Posterior cingulate gyrus (tissue), 11 donors: ENCODE results near the gene DBF4B.
A peak's percentile ranks its signal among the peaks of the same experiment; 100 is the strongest.

ENCODE experiments used
- DNase-seq, 10 donors: peaks; one replicate each; pipeline versions ENCODE4 v3.0.0 to v3.0.0-alpha.2; 2020 to 2021; ENCODE audit warnings: mixed read lengths in 3 of 10
- intact Hi-C: fragments of 100-400 bp; cut with DNase I; formaldehyde crosslinking; loops from one replicate; pipeline ENCODE4 v1.15.1; 2023

Gene DBF4B

GRCh38 chr17:44774271-44775135 is 66.0 kb downstream of the DBF4B start:
- peak; percentile 82 to 98 (median 94) for DNase-seq
- intact Hi-C loops = loop anchor here (1.0 to 10.0 kb wide), 3 partner anchors 91 to 360 kb away; partner anchors contain the start of genes ACBD4 and PLCD3

GRCh38 chr17:44775136-44775837 is 66.8 kb downstream of the DBF4B start:
- intact Hi-C loops = loop anchor here (10.0 kb wide), 2 partner anchors 250 to 360 kb away; partner anchors contain the start of genes ACBD4 and PLCD3
- DNase-seq = peak in 9 of 10 donors; percentile 90 to 99 (median 97)

DNA sequence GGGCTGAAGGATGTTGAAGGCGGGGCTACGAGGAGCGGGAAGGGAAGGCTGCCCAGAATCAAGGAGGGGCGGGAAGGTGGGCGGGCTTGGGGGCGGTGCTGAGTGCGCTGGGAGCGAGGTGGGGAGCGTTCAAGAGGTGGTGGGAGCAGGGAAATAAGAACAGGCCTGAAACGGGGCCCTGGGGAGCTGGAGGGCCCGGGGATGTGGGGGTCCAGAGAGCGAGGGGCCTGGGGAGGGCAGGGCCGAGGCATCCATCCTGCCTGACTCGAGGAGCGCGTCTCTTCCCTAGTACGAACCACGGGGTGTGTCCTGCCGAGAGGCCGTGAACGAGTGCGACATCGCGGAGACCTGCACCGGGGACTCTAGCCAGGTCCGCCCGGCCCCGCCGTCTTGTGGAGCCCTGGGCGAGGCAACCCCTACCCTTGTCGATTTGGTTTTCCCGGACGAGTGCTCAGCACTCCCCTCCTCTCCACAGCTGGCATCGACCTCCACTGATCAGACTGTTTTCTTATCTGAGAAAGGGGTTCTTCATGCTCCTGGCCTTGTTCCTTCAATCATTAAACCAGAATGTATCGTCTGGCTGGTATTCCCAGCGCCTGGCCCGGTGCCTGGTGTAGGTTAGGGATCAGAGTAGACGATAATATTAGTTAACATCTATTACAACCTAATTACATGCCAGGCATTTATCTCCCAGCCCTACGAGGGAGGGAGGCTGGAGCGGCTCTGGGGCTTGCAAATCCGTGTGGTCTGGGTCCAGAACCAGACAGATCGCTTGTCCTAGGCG is 67.6 kb downstream of the DBF4B start:
- intact Hi-C loops = loop anchor here (10.0 kb wide), 2 partner anchors 249 to 359 kb away; partner anchors contain the start of genes ACBD4 and PLCD3
- DNase-seq = peak in 1 of 10 donors; percentile 94

GRCh38 chr17:44776628-44777393 is 68.3 kb downstream of the DBF4B start:
- no peak for DNase-seq
- intact Hi-C loops = loop anchor here (10.0 kb wide), 2 partner anchors 248 to 358 kb away; partner anchors contain the start of genes ACBD4 and PLCD3

- intact Hi-C loops = loop anchor here (10.0 kb wide), 2 partner anchors 247 to 357 kb away; partner anchors contain the start of genes ACBD4 and PLCD3
- DNase-seq = peak in 2 of 10 donors; percentile 65 to 75
Measured at GRCh38 chr17:44777394-44778348, 69.2 kb downstream of the DBF4B start.

- DNase-seq = peak in 4 of 10 donors; percentile 24 to 77 (median 68)
Measured at GRCh38 chr17:44778656-44779210, 70.3 kb downstream of the DBF4B start.

GRCh38 chr17:44779211-44780025 is 71.0 kb downstream of the DBF4B start:
- DNase-seq = peak; percentile 75 to 98 (median 87)
- intact Hi-C loops = loop anchor here (1.0 to 10.0 kb wide), 3 partner anchors 86 to 355 kb away; partner anchors contain the start of genes ACBD4 and PLCD3

More at GRCh38 chr17:44778656-44779210, 70.3 kb downstream of the DBF4B start:
- intact Hi-C loops = loop anchor here (1.0 to 10.0 kb wide), 3 partner anchors 87 to 356 kb away; partner anchors contain the start of genes ACBD4 and PLCD3

DNA sequence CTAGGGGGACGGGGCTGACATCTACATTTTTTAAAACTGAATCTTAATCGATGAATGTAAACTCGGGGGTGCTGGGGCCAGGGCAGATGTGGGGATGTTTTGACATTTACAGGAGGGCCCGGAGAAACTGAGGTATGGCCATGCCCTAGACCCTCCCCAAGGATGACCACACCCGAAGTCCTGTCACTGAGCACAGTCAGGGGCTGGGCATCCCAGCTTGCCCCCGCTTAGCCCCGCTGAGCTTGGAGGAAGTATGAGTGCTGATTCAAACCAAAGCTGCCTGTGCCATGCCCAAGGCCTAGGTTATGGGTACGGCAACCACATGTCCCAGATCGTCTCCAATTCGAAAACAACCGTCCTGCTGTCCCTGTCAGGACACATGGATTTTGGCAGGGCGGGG is 71.7 kb downstream of the DBF4B start:
- DNase-seq = peak in 4 of 10 donors; percentile 8 to 76 (median 60)
- intact Hi-C loops = no loop called here

- intact Hi-C loops = no loop called here
- DNase-seq = peak in 4 of 10 donors; percentile 11 to 71 (median 61)
Measured at GRCh38 chr17:44780845-44781480, 72.5 kb downstream of the DBF4B start.

DNA sequence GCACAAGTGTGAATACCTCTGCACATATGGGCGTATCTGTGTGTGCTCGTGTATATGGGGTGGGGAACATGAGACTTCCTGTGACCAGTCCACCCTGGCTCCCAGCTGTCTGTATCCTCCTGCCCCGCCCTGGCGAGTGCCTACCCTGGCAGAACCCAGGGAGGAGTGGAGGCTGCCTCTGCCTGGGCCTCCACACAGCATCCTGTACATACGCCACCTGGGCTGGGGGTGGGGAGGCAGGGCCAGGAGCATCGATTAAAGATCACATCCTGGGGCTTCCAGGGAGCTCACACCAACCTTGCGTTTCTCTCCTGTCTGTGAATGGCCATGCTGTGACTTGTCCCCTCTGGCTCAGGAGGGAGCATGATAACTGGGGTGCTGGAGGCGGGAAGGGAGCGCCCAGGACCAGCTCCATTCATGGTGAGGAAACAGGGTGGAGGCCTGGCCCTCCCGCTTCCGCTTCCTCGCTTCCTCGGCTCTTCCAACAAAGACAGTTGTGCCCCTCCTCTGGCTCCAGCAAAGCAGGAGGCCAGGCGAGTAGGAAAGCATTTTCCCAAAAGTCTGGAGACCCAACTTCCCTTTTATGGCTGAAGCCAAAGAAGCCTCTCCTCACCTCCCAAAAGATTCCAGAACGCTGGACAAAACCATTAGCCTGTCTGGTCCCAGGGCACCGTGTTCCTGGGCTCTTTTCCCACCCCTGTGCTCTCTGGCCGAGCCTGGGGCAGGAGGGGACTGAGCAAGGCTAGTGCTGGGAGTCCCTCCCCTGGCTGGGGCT is 73.3 kb downstream of the DBF4B start:
- intact Hi-C loops = no loop called here
- DNase-seq = peak in 4 of 10 donors; percentile 20 to 75 (median 66)

DNA sequence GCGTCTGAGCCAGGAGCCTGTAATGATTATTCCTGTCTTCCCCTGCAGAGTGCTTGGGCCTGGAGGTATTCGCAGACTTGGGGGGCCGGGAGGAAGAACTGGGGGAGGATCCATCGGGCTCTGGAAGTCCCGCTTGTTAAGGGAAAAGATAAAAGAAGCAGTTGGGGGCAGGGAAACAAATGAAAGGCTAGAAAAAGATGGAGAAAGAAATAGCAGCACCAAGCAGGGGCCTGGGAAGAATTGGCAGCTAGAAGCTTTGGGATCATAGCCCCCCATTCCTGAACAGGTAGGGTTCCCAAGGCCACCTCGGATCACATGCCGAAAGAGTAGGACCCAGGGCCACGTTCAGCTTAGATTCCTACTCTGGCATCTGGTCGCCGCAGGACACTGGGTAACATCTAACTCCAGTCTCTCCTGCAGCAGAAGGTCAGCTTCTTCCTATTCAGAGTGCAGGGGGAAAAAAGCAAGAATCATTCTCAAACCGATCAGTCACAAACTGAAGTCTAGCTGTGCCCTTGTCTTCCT is 73.9 kb downstream of the DBF4B start:
- peak in 4 of 10 donors; percentile 27 to 70 (median 49) for DNase-seq
- intact Hi-C loops = no loop called here

DNA sequence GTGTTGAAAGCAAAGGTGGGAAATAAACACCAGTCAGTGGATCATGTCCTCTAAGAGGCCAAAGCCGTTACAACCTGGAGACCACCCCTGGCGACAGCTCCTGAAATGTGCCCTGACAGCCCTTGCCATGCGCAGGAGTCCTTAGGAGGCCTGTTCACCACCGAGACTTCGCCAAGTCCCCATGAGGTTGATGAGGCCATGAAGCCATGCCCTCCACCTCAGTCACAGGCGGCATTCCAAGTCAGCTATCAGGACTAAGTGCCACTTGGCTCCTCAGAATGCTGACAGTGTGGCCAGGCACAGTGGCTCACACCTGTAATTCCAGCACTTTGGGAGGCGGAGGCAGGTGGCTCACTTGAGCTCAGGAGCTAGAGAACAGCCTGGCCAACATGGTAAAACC is 77.5 kb downstream of the DBF4B start:
- intact Hi-C loops = no loop called here
- DNase-seq = peak in 3 of 10 donors; percentile 64 to 71 (median 66)

GRCh38 chr17:44786551-44787081 is 78.2 kb downstream of the DBF4B start:
- peak in 8 of 10 donors; percentile 52 to 94 (median 70) for DNase-seq

DNA sequence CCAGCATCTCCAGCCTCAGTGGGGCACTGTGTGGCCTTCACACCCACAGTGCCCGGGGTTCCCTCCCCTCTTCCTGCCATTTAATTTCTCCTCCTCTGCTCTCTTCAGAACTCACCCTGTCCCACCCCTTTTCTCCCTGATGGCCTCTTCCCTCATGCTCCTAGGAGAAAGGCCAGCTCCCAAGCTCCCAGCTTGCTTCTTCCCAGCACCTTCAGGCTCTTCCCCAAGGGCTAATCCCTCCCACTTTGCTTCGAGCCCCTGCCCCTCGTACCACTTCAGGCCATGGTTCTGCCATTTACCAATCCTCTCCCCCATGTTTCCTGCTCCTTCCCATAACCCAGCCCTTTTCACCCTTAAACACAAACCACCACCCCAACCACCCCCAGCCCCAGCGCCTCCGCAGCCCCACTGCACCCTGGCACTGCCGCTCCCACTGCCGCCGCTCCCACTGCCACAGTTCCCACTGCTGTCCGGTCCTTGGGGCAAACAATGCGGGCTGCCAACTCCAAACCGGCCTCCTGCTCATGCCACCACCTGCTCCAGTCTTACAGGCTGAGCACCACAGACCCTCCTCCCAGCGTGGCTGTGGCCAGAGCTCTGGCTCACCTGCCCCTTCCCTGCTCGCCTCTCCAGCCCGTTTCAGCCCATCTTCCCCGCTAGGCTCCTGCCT is 78.9 kb downstream of the DBF4B start:
- intact Hi-C loops = no loop called here
- peak in 3 of 10 donors; percentile 48 to 78 (median 74) for DNase-seq

More at GRCh38 chr17:44786551-44787081, 78.2 kb downstream of the DBF4B start:
- intact Hi-C loops = no loop called here
